ENCODE measurements around the gene SCFD2. TPM values are rescaled to one million over a fixed set of nuclear protein-coding genes. Genes with fewer than 3 reads are reported as not detected.
"Not testable (repeated sequence)": the region's sequence is repeated elsewhere in the genome, so short reads cannot be mapped to it uniquely, and the experiment has no call there.

Gene SCFD2
- total RNA-seq, 4 donors from 2014 or later, result 14.3 to 37.8 (median 27.7) TPM

- WGBS, 2 donors, result 85 to 96% methylated on average over 7 of the region's 7 CpGs
- TF ChIP-seq POLR2A (IDR thresholded peaks at IDR 0.05) (no peak), CTCF (IDR thresholded peaks at IDR 0.05) (no peak)
- Histone ChIP-seq H3K4me3 (no peak overlapping the region), H3K9me3 (no peaks in the 10 kb centered on the region), H3K27me3 (no peaks in the 10 kb centered on the region), H3K4me1 (peaks cover 12 to 59% (median 17%) of the 10 kb centered on the region in 3 donors), H3K27ac (peak overlapping the region in 1 of 4 donors; percentile 82), H3K36me3 (no peaks in the 10 kb centered on the region)
- no peak for DNase-seq
- intact Hi-C loops (cut with DNase I), result no loop called here
Measured at GRCh38 chr4:52836678-52837077, 529.2 kb downstream of the SCFD2 start.

GRCh38 chr4:52836120-52836519 lies 529.7 kb downstream of the SCFD2 start:
- H3K4me3 ChIP-seq, result no peak overlapping the region
- intact Hi-C loops (cut with DNase I), result no loop called here
- H3K36me3 ChIP-seq, result no peaks in the 10 kb centered on the region
- H3K4me1 ChIP-seq, result peaks cover 12 to 54% (median 17%) of the 10 kb centered on the region in 3 donors
- no peak overlapping the region for H3K27ac ChIP-seq
- no peak for DNase-seq
- H3K27me3 ChIP-seq, result no peaks in the 10 kb centered on the region
- no peak for TF ChIP-seq POLR2A (IDR thresholded peaks at IDR 0.05)
- no peak for TF ChIP-seq CTCF (IDR thresholded peaks at IDR 0.05)
- no peaks in the 10 kb centered on the region for H3K9me3 ChIP-seq
- WGBS, 2 donors, result 68 to 77% methylated on average over 2 to 3 of the region's 3 CpGs

DNA sequence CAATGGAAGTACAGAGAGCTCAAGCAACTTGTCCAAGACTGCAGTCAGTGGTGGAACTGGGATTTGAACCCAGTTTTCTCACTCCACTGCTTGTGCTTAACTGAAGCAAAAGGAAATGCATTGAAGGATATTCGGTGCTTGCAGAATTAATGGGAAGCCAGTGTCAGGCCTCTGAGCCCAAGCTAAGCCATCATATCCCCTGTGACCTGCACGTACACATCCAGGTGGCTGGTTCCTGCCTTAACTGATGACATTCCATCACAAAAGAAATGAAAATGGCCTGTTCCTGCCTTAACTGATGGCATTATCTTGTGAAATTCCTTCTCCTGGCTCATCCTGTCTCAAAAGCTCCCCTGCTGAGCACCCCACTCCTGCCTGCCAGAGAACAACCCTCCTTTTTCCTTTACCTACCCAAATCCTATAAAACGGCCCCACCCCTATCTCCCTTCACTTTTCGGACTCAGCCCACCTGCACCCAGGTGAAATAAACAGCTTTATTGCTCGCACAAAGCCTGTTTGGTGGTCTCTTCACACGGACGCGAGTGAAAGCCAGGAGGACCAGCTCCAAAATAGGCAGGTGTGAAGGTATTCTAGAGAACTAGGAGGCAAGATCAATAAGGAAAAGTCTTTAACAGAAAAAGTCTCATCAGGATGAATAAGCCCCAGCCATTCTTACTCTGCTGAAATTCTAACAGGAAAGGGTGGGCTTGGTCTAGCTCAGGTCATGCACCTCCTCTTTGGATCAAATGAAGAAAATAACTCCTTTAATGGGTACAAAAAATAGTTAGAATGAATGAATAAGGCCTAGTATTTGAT lies 531.0 kb downstream of the SCFD2 start:
- Histone ChIP-seq H3K4me1 (peaks cover 12 to 47% (median 17%) of the 10 kb centered on the region in 3 donors), H3K27ac (peak overlapping the region in 3 of 4 donors; percentile 4 to 58 (median 34))
- intact Hi-C loops (cut with DNase I); H3K36me3 ChIP-seq; DNase-seq; H3K9me3 ChIP-seq; H3K27me3 ChIP-seq; H3K4me3 ChIP-seq: not testable (repeated sequence)
- WGBS, 2 donors, result 84 to 92% methylated on average over 5 to 8 of the region's 8 CpGs

GRCh38 chr4:52833941-52834525 lies 531.8 kb downstream of the SCFD2 start:
- intact Hi-C loops (cut with DNase I), result no loop called here

GRCh38 chr4:52825460-52826090 lies 540.3 kb downstream of the SCFD2 start:
- no peak overlapping the region for H3K4me3 ChIP-seq
- no peaks in the 10 kb centered on the region for H3K9me3 ChIP-seq
- peak overlapping the region in 1 of 4 donors; percentile 73 for H3K27ac ChIP-seq
- 62 to 80% methylated on average over 1 to 3 of the region's 3 CpGs for WGBS, 2 donors
- DNase-seq, result no peak
- TF ChIP-seq CTCF (IDR thresholded peaks at IDR 0.05) (no peak), POLR2A (IDR thresholded peaks at IDR 0.05) (no peak)
- H3K4me1 ChIP-seq, result peaks cover 9 to 29% (median 21%) of the 10 kb centered on the region in 3 donors
- H3K27me3 ChIP-seq, result no peaks in the 10 kb centered on the region
- H3K36me3 ChIP-seq, result no peaks in the 10 kb centered on the region
- intact Hi-C loops (cut with DNase I), result no loop called here

More at GRCh38 chr4:52833941-52834525, 531.8 kb downstream of the SCFD2 start:
- Histone ChIP-seq H3K9me3 (no peaks in the 10 kb centered on the region), H3K27ac (peak overlapping the region in 3 of 4 donors; percentile 4 to 58 (median 34)), H3K4me3 (no peak overlapping the region), H3K4me1 (peaks cover 12 to 40% (median 15%) of the 10 kb centered on the region in 3 donors), H3K36me3 (no peaks in the 10 kb centered on the region), H3K27me3 (no peaks in the 10 kb centered on the region)
- TF ChIP-seq POLR2A (IDR thresholded peaks at IDR 0.05), result no peak
- no peak for TF ChIP-seq CTCF (IDR thresholded peaks at IDR 0.05)
- WGBS, 2 donors, result 36 to 45% methylated on average over 3 of the region's 3 CpGs
- DNase-seq, result no peak
